IPS-NIHi7 (cell line): ENCODE measurements around the gene CAMK1D.
"Not testable (repeated sequence)": the region's sequence is repeated elsewhere in the genome, so short reads cannot be mapped to it uniquely, and the experiment has no call there.

Experiments
- DNase-seq: peaks from one replicate; pipeline ENCODE4 v3.0.0; 2012; ENCODE audit warnings: mixed read lengths; ENCODE audit errors: extremely low spot score

Gene CAMK1D

GRCh38 chr10:12791728-12792127 is 442.4 kb downstream of the CAMK1D start:
- DNase-seq = no peak

GRCh38 chr10:12792889-12793556 is 443.7 kb downstream of the CAMK1D start:
- DNase-seq = no peak

- no peak for DNase-seq
Observed at GRCh38 chr10:12795315-12796110, 446.2 kb downstream of the CAMK1D start.

GRCh38 chr10:12796401-12797160 is 447.2 kb downstream of the CAMK1D start:
- DNase-seq = no peak

GRCh38 chr10:12797471-12798262 is 448.3 kb downstream of the CAMK1D start:
- DNase-seq = no peak

- no peak for DNase-seq
Observed at GRCh38 chr10:12799144-12799543, 449.8 kb downstream of the CAMK1D start.

- DNase-seq = no peak
Observed at GRCh38 chr10:12799714-12800113, 450.4 kb downstream of the CAMK1D start.

- no peak for DNase-seq
Observed at GRCh38 chr10:12800302-12800701, 451.0 kb downstream of the CAMK1D start.

- no peak for DNase-seq
Observed at GRCh38 chr10:12801214-12802087, 452.1 kb downstream of the CAMK1D start.

GRCh38 chr10:12803776-12804175 is 454.4 kb downstream of the CAMK1D start:
- no peak for DNase-seq

GRCh38 chr10:12806228-12807095 is 457.1 kb downstream of the CAMK1D start:
- no peak for DNase-seq

- DNase-seq = no peak
Observed at GRCh38 chr10:12807096-12807755, 457.9 kb downstream of the CAMK1D start.

- DNase-seq = no peak
Observed at GRCh38 chr10:12808014-12808613, 458.8 kb downstream of the CAMK1D start.

GRCh38 chr10:12810046-12810445 is 460.7 kb downstream of the CAMK1D start:
- DNase-seq = not testable (repeated sequence)

GRCh38 chr10:12811826-12812225 is 462.5 kb downstream of the CAMK1D start:
- DNase-seq = no peak

GRCh38 chr10:12812571-12812970 is 463.2 kb downstream of the CAMK1D start:
- DNase-seq = no peak

GRCh38 chr10:12814166-12814565 is 464.8 kb downstream of the CAMK1D start:
- no peak for DNase-seq

GRCh38 chr10:12819071-12819470 is 469.7 kb downstream of the CAMK1D start:
- DNase-seq = no peak

- no peak for DNase-seq
Observed at GRCh38 chr10:12819656-12820055, 470.3 kb downstream of the CAMK1D start.
